K562 (cell line): Measurements from ENCODE around the gene NLRP9.

Experiments
- BHLHE40 ChIP-seq: IDR thresholded peaks from 2 replicates; pipeline ENCODE4 v1.6.1; 2011; ENCODE audit warnings: low read length, improper control_type of control experiment
- CTCF ChIP-seq, 3 experiments: IDR thresholded peaks in 2 of 3; conservative IDR thresholded peaks in 1 of 3; 2 replicates each; pipeline ENCODE4 v1.5.1; 2011 to 2012; ENCODE audit warnings: low read length in 3 of 3, mild to moderate bottlenecking in 3 of 3, control low read depth in 2 of 3, improper control_type of control experiment in 1 of 3, inconsistent platforms in 1 of 3, low read depth in 1 of 3, mixed read lengths in 1 of 3, moderate library complexity in 1 of 3; ENCODE audit not compliant: insufficient read depth in 2 of 3
- FOXM1 ChIP-seq, 2 experiments: fragments of 450-650 bp in 1 of 2; sonication (generic) in 1 of 2; formaldehyde crosslinking in 1 of 2; IDR thresholded peaks; 2 replicates each; pipeline versions ENCODE4 v1.6.1 to v1.9.0; 2017 to 2022; ENCODE audit warnings: low read depth in 2 of 2, mild to moderate bottlenecking in 2 of 2, missing genetic modification reagents in 1 of 2, moderate library complexity in 1 of 2
- FOXO4 ChIP-seq: fragments of 450-650 bp; formaldehyde crosslinking; IDR thresholded peaks from 2 replicates; pipeline ENCODE4 v1.4.0; 2020; ENCODE audit warnings: mild to moderate bottlenecking, moderate library complexity
- MAX ChIP-seq: sonication (generic); formaldehyde crosslinking; IDR thresholded peaks from 2 replicates; pipeline ENCODE4 v1.9.0; 2022; ENCODE audit warnings: mild to moderate bottlenecking, missing genetic modification reagents
- PCBP2 ChIP-seq: fragments of 200-400 bp; formaldehyde crosslinking; IDR thresholded peaks from 2 replicates; pipeline ENCODE4 v1.6.1; 2018; ENCODE audit warnings: low read length, low read depth, mild to moderate bottlenecking, moderate library complexity; ENCODE audit not compliant: poor library complexity, severe bottlenecking

- TF ChIP-seq FOXO4 (CRISPR knock-in tag) (no peak), MAX (CRISPR knock-in tag) (no peak), CTCF (IDR thresholded peaks at IDR 0.05 in 2 of 3, conservative IDR thresholded peaks at IDR 0.05 in 1 of 3; ENCODE audit: insufficient read depth in 2 of 3, low read depth in 1 of 3, low read length in 3 of 3) (no peak), FOXM1 (IDR thresholded peaks at IDR 0.05; ENCODE audit: low read depth) (no peak), FOXM1 (CRISPR knock-in tag; IDR thresholded peaks at IDR 0.05; ENCODE audit: low read depth) (no peak), PCBP2 (no peak), BHLHE40 (no peak)
Observed at GRCh38 chr19:55688422-55689218, 49.6 kb downstream of the NLRP9 start.
